OCI-LY1 (cell line): ENCODE measurements around the gene HTR4.

Experiments
- H2AFZ ChIP-seq: fragments of 200-600 bp; sonication (generic), shearing (Covaris generic); 2 replicates; pipeline ENCODE4 v1.6.0; 2014; ENCODE audit warnings: antibody characterized with exemption, mild to moderate bottlenecking, low read length
- H3F3A ChIP-seq: fragments of 200-600 bp; sonication (generic), shearing (Covaris generic); 2 replicates; pipeline ENCODE4 v1.6.0; 2014; ENCODE audit warnings: mild to moderate bottlenecking, antibody characterized with exemption, low read length, moderate library complexity; ENCODE audit not compliant: insufficient read depth
- H3K27ac ChIP-seq: fragments of 200-600 bp; sonication (generic); 2 replicates; pipeline ENCODE4 v1.5.1; 2014; ENCODE audit warnings: low read length, mixed run types, mild to moderate bottlenecking, low read depth; ENCODE audit not compliant: poor library complexity, severe bottlenecking
- H3K27me3 ChIP-seq: fragments of 200-600 bp; sonication (generic); 2 replicates; pipeline ENCODE4 v1.6.0; 2014; ENCODE audit warnings: antibody characterized with exemption, mild to moderate bottlenecking, low read length, moderate library complexity; ENCODE audit not compliant: insufficient read depth
- H3K36me3 ChIP-seq: fragments of 200-600 bp; sonication (generic); 2 replicates; pipeline ENCODE4 v1.6.1; 2014; ENCODE audit warnings: mild to moderate bottlenecking, antibody characterized with exemption, low read length, moderate library complexity, mixed read lengths; ENCODE audit not compliant: insufficient read depth
- H3K4me1 ChIP-seq: fragments of 200-600 bp; sonication (generic); 2 replicates; pipeline ENCODE4 v1.5.1; 2014; ENCODE audit warnings: mild to moderate bottlenecking, low read length, moderate library complexity; ENCODE audit not compliant: insufficient read depth, severe bottlenecking
- H3K4me2 ChIP-seq: fragments of 200-600 bp; sonication (generic), shearing (Covaris generic); 2 replicates; pipeline ENCODE4 v1.6.1; 2014; ENCODE audit warnings: low read length
- H3K4me3 ChIP-seq: fragments of 200-600 bp; sonication (generic); 2 replicates; pipeline ENCODE4 v1.5.1; 2014; ENCODE audit warnings: low read length, low read depth, mild to moderate bottlenecking, mixed read lengths; ENCODE audit not compliant: poor library complexity, severe bottlenecking
- H3K79me2 ChIP-seq: fragments of 200-600 bp; shearing (Covaris generic); 2 replicates; pipeline ENCODE4 v1.6.1; 2016; ENCODE audit warnings: mixed run types, low read length, mixed read lengths; ENCODE audit not compliant: insufficient read depth
- H3K9ac ChIP-seq: fragments of 200-600 bp; sonication (generic), shearing (Covaris generic); 2 replicates; pipeline ENCODE4 v1.6.1; 2014; ENCODE audit warnings: mild to moderate bottlenecking, low read length, mixed read lengths
- H3K9me2 ChIP-seq: fragments of 200-600 bp; sonication (generic), shearing (Covaris generic); 2 replicates; pipeline ENCODE4 v1.6.1; 2014; ENCODE audit warnings: low read depth, mild to moderate bottlenecking, low read length, mixed read lengths
- H3K9me3 ChIP-seq: fragments of 200-600 bp; shearing (Covaris generic); 2 replicates; pipeline ENCODE4 v1.6.1; 2014; ENCODE audit warnings: low read length, mixed read lengths
- H4K20me1 ChIP-seq: fragments of 200-600 bp; sonication (generic), shearing (Covaris generic); 2 replicates; pipeline ENCODE4 v1.6.0; 2016; ENCODE audit warnings: mild to moderate bottlenecking, low read length; ENCODE audit not compliant: insufficient read depth
- CTCF ChIP-seq: fragments of 200-600 bp; sonication (generic), shearing (Covaris generic); IDR thresholded peaks from 2 replicates; pipeline ENCODE4 v1.5.1; 2017; ENCODE audit warnings: mild to moderate bottlenecking, antibody characterized with exemption, low read length, moderate library complexity, mixed read lengths
- EZH2 ChIP-seq: fragments of 200-600 bp; sonication (generic), shearing (Covaris generic); IDR thresholded peaks from 2 replicates; pipeline ENCODE4 v1.8.0; 2017; ENCODE audit warnings: borderline replicate concordance, mixed run types, mild to moderate bottlenecking, antibody characterized with exemption, low read length, moderate library complexity, mixed read lengths

HTR4 gene

GRCh38 chr5:148574167-148574566 lies 80.2 kb downstream of the HTR4 start:
- H3K4me3 ChIP-seq: no peak overlapping the region
- no peak overlapping the region for H2AFZ ChIP-seq
- no peak overlapping the region for H3K9ac ChIP-seq
- H3K9me3 ChIP-seq: no peaks in the 10 kb centered on the region
- no peaks in the 10 kb centered on the region for H3K27me3 ChIP-seq
- H3F3A ChIP-seq: no peaks in the 10 kb centered on the region
- H4K20me1 ChIP-seq: no peaks in the 10 kb centered on the region
- no peak for TF ChIP-seq EZH2
- no peak for TF ChIP-seq CTCF
- H3K9me2 ChIP-seq: no peaks in the 10 kb centered on the region
- H3K4me2 ChIP-seq: no peak overlapping the region
- H3K27ac ChIP-seq: no peak overlapping the region
- H3K4me1 ChIP-seq: no peaks in the 10 kb centered on the region
- H3K36me3 ChIP-seq: no peaks in the 10 kb centered on the region
- H3K79me2 ChIP-seq: no peaks in the 10 kb centered on the region

DNA sequence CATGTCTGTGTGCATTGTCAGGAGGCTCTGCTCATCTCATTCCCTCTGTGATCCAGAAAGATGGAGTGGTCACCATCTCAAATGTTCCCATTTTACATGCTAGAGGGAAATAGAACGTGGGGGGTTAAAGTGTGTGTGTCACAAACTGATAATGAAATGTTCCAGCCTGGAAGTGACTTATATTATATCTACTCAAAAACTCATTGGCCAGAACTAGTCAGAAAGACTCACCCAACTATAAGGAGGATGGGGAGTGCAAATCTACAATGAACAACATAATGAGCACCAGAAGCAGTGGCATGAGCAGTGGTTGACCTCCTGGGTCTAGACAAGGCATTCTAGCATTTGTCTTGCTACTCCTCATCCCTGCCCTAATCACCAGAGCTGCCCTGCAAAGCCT lies 81.0 kb downstream of the HTR4 start:
- H2AFZ ChIP-seq: no peak overlapping the region
- no peaks in the 10 kb centered on the region for H3F3A ChIP-seq
- TF ChIP-seq EZH2 (no peak), CTCF (no peak)
- H3K36me3 ChIP-seq: no peaks in the 10 kb centered on the region
- no peaks in the 10 kb centered on the region for H3K79me2 ChIP-seq
- H3K27ac ChIP-seq: no peak overlapping the region
- no peaks in the 10 kb centered on the region for H3K27me3 ChIP-seq
- no peak overlapping the region for H3K9ac ChIP-seq
- no peaks in the 10 kb centered on the region for H3K9me2 ChIP-seq
- no peaks in the 10 kb centered on the region for H4K20me1 ChIP-seq
- no peak overlapping the region for H3K4me2 ChIP-seq
- no peak overlapping the region for H3K4me3 ChIP-seq
- H3K9me3 ChIP-seq: no peaks in the 10 kb centered on the region
- no peaks in the 10 kb centered on the region for H3K4me1 ChIP-seq

- no peak overlapping the region for H3K9ac ChIP-seq
- no peak overlapping the region for H3K27ac ChIP-seq
- no peaks in the 10 kb centered on the region for H3F3A ChIP-seq
- no peak for TF ChIP-seq CTCF
- TF ChIP-seq EZH2: no peak
- H4K20me1 ChIP-seq: no peaks in the 10 kb centered on the region
- no peaks in the 10 kb centered on the region for H3K4me1 ChIP-seq
- H3K9me3 ChIP-seq: no peaks in the 10 kb centered on the region
- no peaks in the 10 kb centered on the region for H3K9me2 ChIP-seq
- no peaks in the 10 kb centered on the region for H3K36me3 ChIP-seq
- H3K79me2 ChIP-seq: no peaks in the 10 kb centered on the region
- no peak overlapping the region for H3K4me2 ChIP-seq
- no peak overlapping the region for H2AFZ ChIP-seq
- no peaks in the 10 kb centered on the region for H3K27me3 ChIP-seq
- H3K4me3 ChIP-seq: no peak overlapping the region
These were observed 84.4 kb downstream of the HTR4 start for GRCh38 chr5:148569948-148570347.
